Measurements from ENCODE around the gene SUSD3. TPM values are rescaled to one million over a fixed set of nuclear protein-coding genes. Genes with fewer than 3 reads are reported as not detected.

SUSD3 gene
- total RNA-seq, 4 donors from 2014 or later: 2.8 to 6.4 (median 5.1) TPM

DNA sequence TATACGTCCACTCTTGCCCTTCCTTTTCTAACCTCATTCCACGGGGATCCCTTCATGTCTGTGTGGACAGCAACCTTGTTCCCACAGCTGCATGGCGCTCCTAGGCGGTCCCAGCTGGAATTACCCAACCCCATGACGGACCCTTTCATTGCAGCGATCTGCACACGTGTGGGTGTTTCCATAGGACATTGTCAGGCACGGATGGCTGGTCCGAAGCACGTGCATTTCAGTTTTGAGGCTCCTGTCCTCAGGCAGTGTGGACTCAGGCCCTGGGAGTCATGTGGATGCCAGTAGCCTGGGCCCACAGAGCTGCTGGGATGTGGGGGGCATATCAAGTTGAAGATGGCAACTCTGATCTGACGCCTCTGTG, 52.5 kb downstream of the SUSD3 start:
- H3K27ac ChIP-seq: no peak overlapping the region
- peaks cover 25% of the 10 kb centered on the region for H3K4me1 ChIP-seq
- H3K4me3 ChIP-seq: no peak overlapping the region
- no peaks in the 10 kb centered on the region for H3K9me3 ChIP-seq
- DNase-seq (ENCODE audit: low spot score in 2 of 2): peak in 1 of 2 donors; percentile 28
- 93% methylated on average over 10 of the region's 11 CpGs for WGBS
- H3K36me3 ChIP-seq: peaks cover 63% of the 10 kb centered on the region
- TF ChIP-seq, protein P1, sequence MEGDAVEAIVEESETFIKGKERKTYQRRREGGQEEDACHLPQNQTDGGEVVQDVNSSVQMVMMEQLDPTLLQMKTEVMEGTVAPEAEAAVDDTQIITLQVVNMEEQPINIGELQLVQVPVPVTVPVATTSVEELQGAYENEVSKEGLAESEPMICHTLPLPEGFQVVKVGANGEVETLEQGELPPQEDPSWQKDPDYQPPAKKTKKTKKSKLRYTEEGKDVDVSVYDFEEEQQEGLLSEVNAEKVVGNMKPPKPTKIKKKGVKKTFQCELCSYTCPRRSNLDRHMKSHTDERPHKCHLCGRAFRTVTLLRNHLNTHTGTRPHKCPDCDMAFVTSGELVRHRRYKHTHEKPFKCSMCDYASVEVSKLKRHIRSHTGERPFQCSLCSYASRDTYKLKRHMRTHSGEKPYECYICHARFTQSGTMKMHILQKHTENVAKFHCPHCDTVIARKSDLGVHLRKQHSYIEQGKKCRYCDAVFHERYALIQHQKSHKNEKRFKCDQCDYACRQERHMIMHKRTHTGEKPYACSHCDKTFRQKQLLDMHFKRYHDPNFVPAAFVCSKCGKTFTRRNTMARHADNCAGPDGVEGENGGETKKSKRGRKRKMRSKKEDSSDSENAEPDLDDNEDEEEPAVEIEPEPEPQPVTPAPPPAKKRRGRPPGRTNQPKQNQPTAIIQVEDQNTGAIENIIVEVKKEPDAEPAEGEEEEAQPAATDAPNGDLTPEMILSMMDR (IDR thresholded peaks at IDR 0.05): no peak
- TF ChIP-seq POLR2A (IDR thresholded peaks at IDR 0.05): no peak
- TF ChIP-seq POLR2AphosphoS5 (IDR thresholded peaks at IDR 0.05): no peak
- no peak for TF ChIP-seq EP300 (IDR thresholded peaks at IDR 0.05)
- no peaks in the 10 kb centered on the region for H3K27me3 ChIP-seq

DNA sequence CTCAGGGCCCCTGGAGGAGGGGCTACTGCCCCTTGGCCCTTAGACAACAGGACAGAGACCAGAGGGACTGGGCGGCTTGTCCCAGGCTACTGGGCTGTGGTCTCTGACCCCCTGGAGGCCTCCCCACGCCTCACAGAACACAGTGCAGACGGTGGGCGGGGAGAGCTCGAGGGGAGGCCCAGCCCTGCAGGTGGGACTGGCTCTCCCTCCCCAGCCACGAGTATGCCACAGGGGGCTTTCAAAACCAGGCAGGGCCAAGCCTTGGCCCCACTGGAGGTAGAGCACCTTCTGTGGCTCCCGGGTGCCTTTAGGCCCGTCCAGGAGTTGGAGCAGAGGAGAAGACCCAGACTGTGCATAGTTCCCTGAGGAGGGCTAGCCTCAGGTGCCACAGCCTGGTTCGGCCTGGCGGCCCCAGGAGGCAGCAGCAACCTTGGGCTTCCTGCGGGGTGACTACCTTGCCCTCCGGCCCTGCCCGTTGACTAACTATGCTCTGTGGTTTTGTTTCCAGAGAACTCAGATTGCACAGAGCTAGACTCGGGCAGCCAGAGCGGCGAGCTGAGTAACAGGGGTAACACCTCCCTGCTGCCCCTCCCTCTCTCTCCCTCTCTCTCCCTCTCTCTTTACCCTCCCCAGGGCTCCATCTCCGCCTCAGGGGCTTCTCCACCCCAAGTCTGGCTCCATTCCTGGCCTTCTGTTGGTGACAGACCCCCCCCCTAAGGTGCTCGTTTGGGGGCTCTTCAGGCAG, 53.0 kb downstream of the SUSD3 start:
- Histone ChIP-seq H3K27ac (no peak overlapping the region), H3K27me3 (no peaks in the 10 kb centered on the region), H3K36me3 (peaks cover 63% of the 10 kb centered on the region), H3K4me3 (no peak overlapping the region), H3K9me3 (no peaks in the 10 kb centered on the region), H3K4me1 (peaks cover 30% of the 10 kb centered on the region)
- WGBS: 93% methylated on average over 10 of the region's 18 CpGs
- TF ChIP-seq EP300 (IDR thresholded peaks at IDR 0.05) (no peak), POLR2A (IDR thresholded peaks at IDR 0.05) (no peak), POLR2AphosphoS5 (IDR thresholded peaks at IDR 0.05) (no peak)
- TF ChIP-seq, protein P1 (IDR thresholded peaks at IDR 0.05): no peak
- peak; percentile 51 to 67 for DNase-seq (ENCODE audit: low spot score in 2 of 2)

DNA sequence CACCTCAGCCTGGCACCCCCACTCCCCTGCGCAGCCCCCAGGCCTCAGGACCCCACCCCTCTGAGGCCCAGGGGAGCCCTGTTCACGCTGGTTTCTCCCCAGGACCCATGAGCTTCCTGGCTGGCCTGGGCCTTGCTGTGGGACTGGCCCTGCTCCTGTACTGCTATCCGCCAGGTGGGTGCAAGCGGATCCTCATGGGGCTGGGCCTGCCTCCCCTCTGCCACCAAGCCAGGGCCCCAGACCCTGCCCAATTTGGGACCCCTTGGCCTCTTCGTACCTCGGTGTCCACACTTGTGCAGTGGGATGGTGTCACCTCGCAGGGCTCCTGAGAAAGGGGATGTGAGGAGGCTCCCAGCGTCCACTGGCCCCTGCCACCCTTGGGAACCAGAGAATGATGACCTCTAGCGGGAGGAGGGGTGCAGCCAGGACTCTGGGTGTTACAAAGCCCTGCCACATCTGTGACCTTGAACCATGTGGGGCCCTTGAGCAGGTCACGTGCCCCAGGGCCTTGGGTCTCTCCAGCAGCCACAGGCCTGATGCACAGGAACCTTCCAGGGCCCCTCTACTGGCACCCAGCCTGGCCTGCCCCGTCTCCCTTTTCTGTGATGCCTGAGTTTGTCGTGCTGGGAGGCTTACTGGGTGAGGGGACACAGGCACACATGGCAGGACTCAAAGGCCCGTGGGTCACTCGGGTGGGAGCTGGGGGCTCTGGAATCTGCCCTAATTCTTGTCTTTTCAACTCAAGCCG, 53.8 kb downstream of the SUSD3 start:
- Histone ChIP-seq H3K9me3 (no peaks in the 10 kb centered on the region), H3K4me1 (peaks cover 31% of the 10 kb centered on the region), H3K27ac (no peak overlapping the region), H3K36me3 (peaks cover 63% of the 10 kb centered on the region), H3K4me3 (no peak overlapping the region), H3K27me3 (no peaks in the 10 kb centered on the region)
- peak; percentile 60 to 77 for DNase-seq (ENCODE audit: low spot score in 2 of 2)
- WGBS: 97% methylated on average over 5 of the region's 15 CpGs
- TF ChIP-seq POLR2AphosphoS5 (IDR thresholded peaks at IDR 0.05) (no peak), POLR2A (IDR thresholded peaks at IDR 0.05) (no peak), EP300 (IDR thresholded peaks at IDR 0.05) (no peak)
- TF ChIP-seq, protein P1 (IDR thresholded peaks at IDR 0.05): no peak

DNA sequence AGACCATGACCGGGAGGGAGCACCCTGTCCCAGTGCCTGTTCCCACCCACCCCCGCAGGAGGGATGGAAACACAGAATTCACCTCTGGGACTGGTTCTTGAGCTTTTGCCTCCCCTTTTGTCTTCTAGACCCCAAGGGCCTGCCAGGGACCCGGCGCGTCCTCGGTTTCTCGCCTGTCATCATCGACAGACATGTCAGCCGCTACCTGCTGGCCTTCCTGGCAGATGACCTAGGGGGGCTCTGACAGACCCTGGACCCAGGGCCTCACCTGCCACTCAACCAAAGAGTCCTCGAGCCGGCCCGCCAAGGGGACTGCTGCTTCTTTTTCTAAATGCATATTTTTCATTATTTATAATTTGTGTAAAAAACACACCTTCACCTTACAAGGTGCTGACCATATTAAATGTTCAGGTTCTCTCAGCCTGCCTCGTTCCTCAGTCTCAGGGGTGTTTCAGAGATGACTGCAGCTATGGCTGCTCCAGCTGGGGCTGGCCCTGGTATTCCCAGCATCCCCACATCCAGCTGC, 54.4 kb downstream of the SUSD3 start:
- H3K27ac ChIP-seq: no peak overlapping the region
- peaks cover 58% of the 10 kb centered on the region for H3K36me3 ChIP-seq
- no peak overlapping the region for H3K4me3 ChIP-seq
- H3K27me3 ChIP-seq: no peaks in the 10 kb centered on the region
- TF ChIP-seq POLR2AphosphoS5 (IDR thresholded peaks at IDR 0.05): no peak
- no peak for TF ChIP-seq EP300 (IDR thresholded peaks at IDR 0.05)
- TF ChIP-seq POLR2A (IDR thresholded peaks at IDR 0.05): no peak
- TF ChIP-seq, protein P1 (IDR thresholded peaks at IDR 0.05): no peak
- 92% methylated on average over 13 of the region's 13 CpGs for WGBS
- DNase-seq (ENCODE audit: low spot score in 2 of 2): peak in 1 of 2 donors; percentile 56
- no peaks in the 10 kb centered on the region for H3K9me3 ChIP-seq
- peaks cover 31% of the 10 kb centered on the region for H3K4me1 ChIP-seq
